SU-DHL-6 (cell line): ENCODE results near the gene B4GALT6.

Experiments
- EZH2phosphoT487 ChIP-seq: fragments of 200-600 bp; sonication (generic), shearing (Covaris generic); conservative IDR thresholded peaks from 2 replicates; pipeline ENCODE4 v1.6.1; 2018; ENCODE audit warnings: mild to moderate bottlenecking, antibody characterized with exemption, low read length, moderate library complexity, mixed read lengths
- TF ChIP-seq, protein P1 (sequence below): fragments of 200-600 bp; sonication (generic); IDR thresholded peaks from one replicate; pipeline ENCODE4 v1.5.1; 2017; ENCODE audit warnings: antibody characterized with exemption, mild to moderate bottlenecking, low read length, moderate library complexity; ENCODE audit not compliant: insufficient read depth, poor library complexity, severe bottlenecking

- TF ChIP-seq, protein P1, sequence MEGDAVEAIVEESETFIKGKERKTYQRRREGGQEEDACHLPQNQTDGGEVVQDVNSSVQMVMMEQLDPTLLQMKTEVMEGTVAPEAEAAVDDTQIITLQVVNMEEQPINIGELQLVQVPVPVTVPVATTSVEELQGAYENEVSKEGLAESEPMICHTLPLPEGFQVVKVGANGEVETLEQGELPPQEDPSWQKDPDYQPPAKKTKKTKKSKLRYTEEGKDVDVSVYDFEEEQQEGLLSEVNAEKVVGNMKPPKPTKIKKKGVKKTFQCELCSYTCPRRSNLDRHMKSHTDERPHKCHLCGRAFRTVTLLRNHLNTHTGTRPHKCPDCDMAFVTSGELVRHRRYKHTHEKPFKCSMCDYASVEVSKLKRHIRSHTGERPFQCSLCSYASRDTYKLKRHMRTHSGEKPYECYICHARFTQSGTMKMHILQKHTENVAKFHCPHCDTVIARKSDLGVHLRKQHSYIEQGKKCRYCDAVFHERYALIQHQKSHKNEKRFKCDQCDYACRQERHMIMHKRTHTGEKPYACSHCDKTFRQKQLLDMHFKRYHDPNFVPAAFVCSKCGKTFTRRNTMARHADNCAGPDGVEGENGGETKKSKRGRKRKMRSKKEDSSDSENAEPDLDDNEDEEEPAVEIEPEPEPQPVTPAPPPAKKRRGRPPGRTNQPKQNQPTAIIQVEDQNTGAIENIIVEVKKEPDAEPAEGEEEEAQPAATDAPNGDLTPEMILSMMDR, result no peak
- TF ChIP-seq EZH2phosphoT487, result no peak
Observed at GRCh38 chr18:31612124-31612523, 72.3 kb downstream of the B4GALT6 start.
